Transverse colon (tissue), 4 donors: ENCODE results near the gene MTRR. TPM values are rescaled to one million over a fixed set of nuclear protein-coding genes. Genes with fewer than 3 reads are reported as not detected.

Source experiments
- DNase-seq: peaks from one replicate; pipeline ENCODE4 v3.0.0-alpha.2; 2019
- H3K27ac ChIP-seq, 4 donors: fragments of 200-600 bp; sonication (generic); 2 replicates each; pipeline ENCODE4 v1.5.1; 2016 to 2018; ENCODE audit warnings: inconsistent platforms in 4 of 4
- H3K27me3 ChIP-seq: fragments of 200-600 bp; sonication (generic); 2 replicates; pipeline ENCODE4 v1.5.1; 2017; ENCODE audit warnings: inconsistent platforms
- H3K36me3 ChIP-seq, 4 donors: fragments of 200-600 bp; sonication (generic); 2 replicates each; pipeline ENCODE4 v1.5.1; 2017 to 2019; ENCODE audit warnings: inconsistent platforms in 4 of 4
- H3K4me1 ChIP-seq, 4 donors: fragments of 200-600 bp; sonication (generic); 2 replicates each; pipeline ENCODE4 v1.5.1; 2017 to 2020; ENCODE audit warnings: inconsistent platforms in 4 of 4
- H3K4me3 ChIP-seq, 4 donors: fragments of 200-600 bp; sonication (generic); 1 replicate in 1 of 4; 2 replicates in 3 of 4; pipeline versions ENCODE4 v1.5.1 to v1.6.1; 2017 to 2019; ENCODE audit warnings: inconsistent platforms in 4 of 4
- H3K9me3 ChIP-seq, 2 donors: fragments of 200-600 bp; sonication (generic); 2 replicates each; pipeline ENCODE4 v1.5.1; 2017 to 2019; ENCODE audit warnings: inconsistent platforms in 2 of 2
- EP300 ChIP-seq: sonication (generic); formaldehyde crosslinking; IDR thresholded peaks from one replicate; pipeline ENCODE4 v1.6.1; 2017; ENCODE audit warnings: antibody characterized with exemption, low read depth
- POLR2A ChIP-seq: fragments of 450-650 bp; IDR thresholded peaks from one replicate; pipeline ENCODE4 v1.6.1; 2016; ENCODE audit warnings: antibody characterized with exemption, mild to moderate bottlenecking, moderate library complexity
- POLR2AphosphoS5 ChIP-seq, 3 donors: sonication (generic); formaldehyde crosslinking; IDR thresholded peaks; one replicate each; pipeline ENCODE4 v1.6.1; 2016; ENCODE audit warnings: antibody characterized with exemption in 3 of 3
- WGBS, 2 donors: methylation state at CpG; one replicate each; pipeline ENCODE4 v1.1.5; 2018; ENCODE audit warnings: low coverage in 1 of 2; 5-methylcytosine and 5-hydroxymethylcytosine counted together
- in situ Hi-C, 4 donors: fragments of 200-750 bp; cut with MboI; loops; one replicate each; pipeline versions ENCODE4 v1.15.0 to v1.15.1; 2017; ENCODE audit warnings: low sequenced_read_pairs in 3 of 4, low pct_ligation_motif_present in 1 of 4, low pct_unique_long_range_greater_than_20kb in 1 of 4
- intact Hi-C: fragments of 100-400 bp; cut with DNase I; formaldehyde crosslinking; loops from one replicate; pipeline ENCODE4 v1.15.1; 2023; ENCODE audit warnings: low total_unique reads
- total RNA-seq, 4 donors: library from RNA; depleted of rRNA; stranded (reverse); fragments of >200 nt; gene quantifications; one replicate each; pipeline ENCODE4 v1.1.0, GENCODE V29; 2016
- TF ChIP-seq, protein P1 (sequence below), 5 experiments: fragments of 200-600 bp in 3 of 5; fragments of 450-650 bp in 2 of 5; sonication (generic) in 3 of 5; IDR thresholded peaks; 1 replicate in 2 of 5; 2 replicates in 3 of 5; pipeline ENCODE4 v1.5.1; 2016 to 2017; ENCODE audit warnings: antibody characterized with exemption in 5 of 5, inconsistent platforms in 3 of 5, mild to moderate bottlenecking in 2 of 5, moderate library complexity in 1 of 5

Gene MTRR
- total RNA-seq, 4 donors from 2014 or later = 31.4 to 120 (median 43.4) TPM

DNA sequence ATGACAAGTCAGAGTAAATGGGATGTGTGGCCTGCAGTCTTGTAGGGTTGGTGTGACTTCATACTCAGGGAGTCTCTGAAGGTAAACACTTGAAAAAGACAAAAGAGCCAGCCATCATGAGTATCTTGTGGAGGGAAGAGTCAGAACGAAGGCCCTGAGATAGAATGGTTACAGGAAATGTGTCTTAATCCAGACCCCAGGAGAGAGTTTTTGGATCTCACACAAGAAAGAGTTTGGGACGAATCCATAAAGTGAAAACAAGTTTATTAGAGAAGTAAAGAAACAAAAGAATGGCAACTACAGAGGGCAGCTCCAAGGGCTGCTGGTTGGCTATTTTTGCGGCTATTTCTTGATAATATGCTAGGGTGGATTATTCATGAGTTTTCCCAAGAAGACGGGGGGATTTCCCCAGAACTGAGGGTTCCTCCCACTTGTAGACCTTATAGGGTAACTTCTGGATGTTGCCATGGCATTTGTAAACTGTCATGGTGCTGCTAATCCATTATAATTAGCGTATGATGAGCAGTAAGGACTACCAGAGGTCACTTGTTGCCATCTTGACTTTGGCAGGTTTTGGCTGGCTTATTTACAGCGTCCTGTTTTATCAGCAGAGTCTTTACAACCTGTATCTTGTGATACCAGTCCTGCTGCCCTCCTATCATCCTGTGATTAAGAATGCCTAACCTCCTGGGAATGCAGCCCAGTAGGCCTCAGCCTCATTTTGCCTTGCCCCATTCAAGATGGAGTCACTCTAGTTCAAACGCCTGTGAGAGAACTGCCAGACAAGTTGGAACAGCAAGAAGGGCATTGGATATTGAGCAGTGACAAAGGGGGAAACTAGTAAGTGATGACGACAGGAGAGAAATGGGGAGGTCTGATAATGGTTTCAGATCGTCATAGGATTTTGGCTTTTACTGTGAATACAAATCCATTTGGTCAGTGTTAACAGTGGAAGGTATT lies 34.0 kb downstream of the MTRR start:
- Histone ChIP-seq H3K4me3 (no peak overlapping the region), H3K27ac (no peak overlapping the region), H3K4me1 (no peaks in the 10 kb centered on the region), H3K9me3 (peaks cover 3 to 11% of the 10 kb centered on the region in 2 donors), H3K36me3 (peaks cover 0 to 46% (median 18%) of the 10 kb centered on the region in 4 donors), H3K27me3 (no peaks in the 10 kb centered on the region)
- no peak for DNase-seq
- in situ Hi-C loops = loop anchor here in 1 of 4 donors (25.0 kb wide), 1 partner anchor 1309 kb away; no protein-coding TSS in a partner anchor
- no peak for TF ChIP-seq EP300
- TF ChIP-seq, protein P1, sequence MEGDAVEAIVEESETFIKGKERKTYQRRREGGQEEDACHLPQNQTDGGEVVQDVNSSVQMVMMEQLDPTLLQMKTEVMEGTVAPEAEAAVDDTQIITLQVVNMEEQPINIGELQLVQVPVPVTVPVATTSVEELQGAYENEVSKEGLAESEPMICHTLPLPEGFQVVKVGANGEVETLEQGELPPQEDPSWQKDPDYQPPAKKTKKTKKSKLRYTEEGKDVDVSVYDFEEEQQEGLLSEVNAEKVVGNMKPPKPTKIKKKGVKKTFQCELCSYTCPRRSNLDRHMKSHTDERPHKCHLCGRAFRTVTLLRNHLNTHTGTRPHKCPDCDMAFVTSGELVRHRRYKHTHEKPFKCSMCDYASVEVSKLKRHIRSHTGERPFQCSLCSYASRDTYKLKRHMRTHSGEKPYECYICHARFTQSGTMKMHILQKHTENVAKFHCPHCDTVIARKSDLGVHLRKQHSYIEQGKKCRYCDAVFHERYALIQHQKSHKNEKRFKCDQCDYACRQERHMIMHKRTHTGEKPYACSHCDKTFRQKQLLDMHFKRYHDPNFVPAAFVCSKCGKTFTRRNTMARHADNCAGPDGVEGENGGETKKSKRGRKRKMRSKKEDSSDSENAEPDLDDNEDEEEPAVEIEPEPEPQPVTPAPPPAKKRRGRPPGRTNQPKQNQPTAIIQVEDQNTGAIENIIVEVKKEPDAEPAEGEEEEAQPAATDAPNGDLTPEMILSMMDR (IDR thresholded peaks at IDR 0.05) = no peak
- TF ChIP-seq POLR2AphosphoS5 (IDR thresholded peaks at IDR 0.05) = no peak
- TF ChIP-seq POLR2A = no peak
- 95 to 98% methylated on average over 9 of the region's 9 CpGs for WGBS, 2 donors
- intact Hi-C loops = no loop called here

DNA sequence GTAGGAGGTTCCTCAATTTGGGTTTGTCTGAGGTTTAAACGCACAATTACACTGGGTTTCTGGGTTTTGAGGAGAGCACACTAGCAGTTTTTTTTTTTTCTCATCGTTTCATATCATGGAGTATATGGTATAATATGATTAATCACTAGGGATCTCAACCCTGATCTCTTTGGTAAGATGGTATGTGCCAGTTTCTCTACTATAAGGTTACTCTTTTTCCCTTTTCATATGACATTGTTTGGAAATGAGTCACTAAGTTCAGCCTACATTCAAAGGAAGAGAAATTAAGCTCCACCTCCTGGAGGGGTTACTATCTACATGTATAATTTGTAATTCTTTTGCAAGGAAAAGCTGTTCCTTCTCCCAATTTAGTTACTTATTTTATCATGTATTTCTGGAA lies 35.2 kb downstream of the MTRR start:
- Histone ChIP-seq H3K27me3 (no peaks in the 10 kb centered on the region), H3K36me3 (peaks cover 0 to 45% (median 13%) of the 10 kb centered on the region in 4 donors), H3K9me3 (peaks cover 11 to 20% of the 10 kb centered on the region in 2 donors), H3K4me3 (no peak overlapping the region), H3K27ac (no peak overlapping the region), H3K4me1 (no peaks in the 10 kb centered on the region)
- no peak for DNase-seq
- intact Hi-C loops (no loop called here), in situ Hi-C loops (loop anchor here in 1 of 4 donors (25.0 kb wide), 1 partner anchor 1308 kb away; no protein-coding TSS in a partner anchor)
- 83 to 94% methylated on average over 2 of the region's 2 CpGs for WGBS, 2 donors
- no peak for TF ChIP-seq EP300
- TF ChIP-seq POLR2A = no peak
- no peak for TF ChIP-seq POLR2AphosphoS5 (IDR thresholded peaks at IDR 0.05)
- TF ChIP-seq, protein P1 (IDR thresholded peaks at IDR 0.05) = no peak

- no peak overlapping the region for H3K4me3 ChIP-seq
- peaks cover 11 to 20% of the 10 kb centered on the region in 2 donors for H3K9me3 ChIP-seq
- H3K36me3 ChIP-seq = peaks cover 0 to 24% (median 0%) of the 10 kb centered on the region in 4 donors
- no peaks in the 10 kb centered on the region for H3K27me3 ChIP-seq
- in situ Hi-C loops = loop anchor here in 1 of 4 donors (25.0 kb wide), 1 partner anchor 1305 kb away; no protein-coding TSS in a partner anchor
- DNase-seq = no peak
- no peak overlapping the region for H3K27ac ChIP-seq
- intact Hi-C loops = no loop called here
- no peaks in the 10 kb centered on the region for H3K4me1 ChIP-seq
- WGBS, 2 donors = 90 to 100% methylated on average over 1 of the region's 1 CpG
- TF ChIP-seq EP300 (no peak), POLR2AphosphoS5 (IDR thresholded peaks at IDR 0.05) (no peak), POLR2A (no peak)
- TF ChIP-seq, protein P1 (IDR thresholded peaks at IDR 0.05) = no peak
Observed at GRCh38 chr5:7907612-7908011, 38.7 kb downstream of the MTRR start.

DNA sequence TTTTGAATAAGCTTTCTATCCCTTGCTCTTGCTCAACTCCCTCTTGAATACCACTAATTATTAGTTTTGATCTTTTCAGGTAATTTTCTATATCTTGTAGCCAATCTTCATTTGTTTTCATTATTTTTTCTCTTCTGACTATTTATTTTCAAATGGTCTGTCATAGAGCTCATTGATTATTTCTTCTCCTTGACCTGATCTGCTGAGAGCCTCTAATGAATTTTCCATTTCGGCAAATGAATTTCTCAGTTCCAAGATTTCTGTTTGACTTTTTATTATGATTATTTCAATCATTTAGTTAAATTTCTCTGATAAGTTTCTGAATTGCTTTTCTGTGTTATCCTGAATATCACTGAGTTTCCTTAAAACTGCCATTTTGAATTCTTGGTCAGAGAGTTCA lies 39.4 kb downstream of the MTRR start:
- intact Hi-C loops (no loop called here), in situ Hi-C loops (loop anchor here in 1 of 4 donors (25.0 kb wide), 1 partner anchor 1304 kb away; no protein-coding TSS in a partner anchor)
- H3K4me1 ChIP-seq = no peaks in the 10 kb centered on the region
- no peak for DNase-seq
- TF ChIP-seq EP300 (no peak), POLR2AphosphoS5 (IDR thresholded peaks at IDR 0.05) (no peak), POLR2A (no peak)
- TF ChIP-seq, protein P1 (IDR thresholded peaks at IDR 0.05) = no peak
- H3K27ac ChIP-seq = no peak overlapping the region
- H3K36me3 ChIP-seq = peaks cover 0 to 18% (median 0%) of the 10 kb centered on the region in 4 donors
- peaks cover 11 to 20% of the 10 kb centered on the region in 2 donors for H3K9me3 ChIP-seq
- H3K27me3 ChIP-seq = no peaks in the 10 kb centered on the region
- WGBS, 2 donors = 96 to 100% methylated on average over 1 of the region's 1 CpG
- no peak overlapping the region for H3K4me3 ChIP-seq
